H1 (cell line): Measurements from ENCODE around the gene HCK.

Experiments
- EP300 ChIP-seq, 2 experiments: IDR thresholded peaks; 1 replicate in 1 of 2; 2 replicates in 1 of 2; pipeline ENCODE4 v1.6.1; 2011 to 2012; ENCODE audit warnings: low read depth in 2 of 2, low read length in 2 of 2, mild to moderate bottlenecking in 2 of 2, borderline replicate concordance in 1 of 2, inconsistent platforms in 1 of 2, moderate library complexity in 1 of 2
- JUN ChIP-seq: IDR thresholded peaks from 2 replicates; pipeline ENCODE4 v1.6.1; 2011; ENCODE audit warnings: low read depth, mild to moderate bottlenecking, improper control_type of control experiment, low read length
- RAD21 ChIP-seq, 2 experiments: IDR thresholded peaks in 1 of 2; conservative IDR thresholded peaks in 1 of 2; 2 replicates each; pipeline ENCODE4 v1.6.1; 2011; ENCODE audit warnings: low read depth in 2 of 2, low read length in 2 of 2, improper control_type of control experiment in 1 of 2, inconsistent platforms in 1 of 2, mild to moderate bottlenecking in 1 of 2, moderate library complexity in 1 of 2
- TF ChIP-seq, protein P1 (sequence below): IDR thresholded peaks from 2 replicates; pipeline ENCODE4 v1.6.1; 2012; ENCODE audit warnings: inconsistent platforms

DNA sequence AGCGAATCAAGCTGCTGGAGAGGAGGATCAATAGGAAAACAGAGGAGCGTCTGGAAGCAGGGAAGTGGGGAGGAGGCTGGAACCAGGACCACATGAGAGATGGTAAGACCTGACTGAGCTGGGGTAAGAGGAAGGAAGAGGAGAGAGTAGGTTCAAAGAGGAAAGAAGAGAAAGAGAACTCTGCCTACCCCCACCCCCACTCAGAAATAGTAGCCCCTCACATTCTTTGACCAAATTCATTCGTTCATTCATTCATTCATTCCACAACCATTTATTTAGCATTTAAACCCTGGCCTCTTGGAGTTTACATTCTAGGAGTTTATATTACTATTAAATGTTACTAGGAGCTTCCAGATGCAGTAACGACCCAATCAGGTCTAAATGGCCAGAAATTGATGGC lies 15.8 kb upstream of the HCK start:
- no peak for TF ChIP-seq RAD21 (IDR thresholded peaks at IDR 0.05 in 1 of 2, conservative IDR thresholded peaks at IDR 0.05 in 1 of 2; ENCODE audit: low read depth in 2 of 2, low read length in 2 of 2)
- no peak for TF ChIP-seq EP300 (IDR thresholded peaks at IDR 0.05; ENCODE audit: borderline replicate concordance in 1 of 2, low read depth in 2 of 2, low read length in 2 of 2)
- no peak for TF ChIP-seq JUN
- TF ChIP-seq, protein P1, sequence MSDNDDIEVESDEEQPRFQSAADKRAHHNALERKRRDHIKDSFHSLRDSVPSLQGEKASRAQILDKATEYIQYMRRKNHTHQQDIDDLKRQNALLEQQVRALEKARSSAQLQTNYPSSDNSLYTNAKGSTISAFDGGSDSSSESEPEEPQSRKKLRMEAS = no peak
